Endothelial cell of hepatic sinusoid (primary cell): ENCODE measurements around the gene SATB2.

Experiments used
- in situ Hi-C: cut with HindIII; loops from 2 replicates; pipeline ENCODE4 v1.10.0; 2017; ENCODE audit warnings: low sequenced_read_pairs

Gene SATB2

DNA sequence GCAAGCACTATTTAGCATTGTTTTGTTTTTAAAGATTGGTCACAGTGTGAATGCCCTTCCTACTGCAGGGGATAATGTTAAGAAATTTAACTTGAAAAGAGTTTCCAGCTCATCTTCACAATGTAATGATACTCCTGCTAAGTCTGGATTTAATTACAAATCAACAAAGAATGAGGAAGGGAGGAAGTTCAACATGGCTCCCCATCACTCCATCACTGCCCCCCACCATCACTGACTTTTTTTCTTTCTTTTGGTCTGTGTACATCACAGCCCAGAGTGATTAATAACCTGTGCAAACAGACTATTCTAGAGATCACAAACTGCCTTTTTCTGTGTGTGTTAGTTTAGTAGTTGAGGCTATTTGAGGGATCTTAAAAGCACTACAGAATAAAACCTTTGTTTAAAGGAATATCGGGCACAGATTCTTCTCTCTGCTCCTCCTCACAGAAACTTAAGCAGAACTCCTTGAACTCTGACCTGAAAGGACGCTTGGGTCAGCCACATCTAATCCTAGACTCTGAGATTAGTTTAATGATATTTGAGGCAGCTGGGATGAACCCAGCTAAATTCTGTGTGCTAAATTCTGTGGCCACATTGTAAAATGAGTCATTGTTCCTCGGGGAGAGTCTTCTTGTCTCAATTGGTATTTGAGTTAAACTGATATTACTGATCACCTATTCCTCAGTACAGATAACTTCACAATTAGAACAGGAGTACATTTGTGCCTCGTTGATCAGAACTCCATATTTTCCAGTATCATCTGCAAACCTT lies 47.8 kb downstream of the SATB2 start:
- in situ Hi-C loops, result no loop called here

DNA sequence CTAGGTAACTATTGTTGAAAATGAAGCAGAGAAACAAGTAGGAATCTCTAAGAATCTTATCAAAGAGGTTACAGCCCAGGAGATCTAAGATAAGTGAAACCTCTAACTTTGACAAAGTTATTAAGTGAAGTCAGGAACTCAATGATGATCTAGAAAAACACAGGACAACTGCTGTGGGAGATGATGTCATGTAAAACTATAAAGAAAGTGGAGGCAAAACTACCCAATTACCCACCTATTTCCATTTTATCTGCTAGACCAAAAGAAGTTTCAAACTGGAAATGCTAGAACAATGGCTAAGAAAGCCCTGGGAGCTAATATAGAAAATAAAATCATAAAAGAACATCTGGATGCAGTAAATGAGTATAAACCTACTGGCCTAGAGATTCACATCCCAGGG lies 50.3 kb downstream of the SATB2 start:
- in situ Hi-C loops, result no loop called here

DNA sequence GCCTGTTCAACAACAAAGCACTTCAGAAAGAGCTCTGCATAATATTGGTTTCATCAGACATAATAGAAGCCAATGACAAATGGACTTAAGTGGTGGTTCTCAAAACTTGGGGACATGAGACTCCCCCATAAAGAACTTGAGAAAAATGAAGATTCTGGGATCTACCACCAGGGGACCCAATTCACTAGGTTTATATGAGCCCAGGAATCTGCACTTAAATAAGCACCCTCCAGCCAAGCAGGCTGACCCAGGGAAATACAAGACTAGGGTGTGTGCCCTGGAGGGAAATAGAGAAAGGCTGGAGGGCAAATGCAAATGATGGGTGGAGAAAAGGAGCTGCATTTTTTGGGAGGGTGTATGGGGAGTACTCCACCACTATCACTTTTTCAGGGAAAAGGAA lies 52.5 kb downstream of the SATB2 start:
- in situ Hi-C loops, result no loop called here

DNA sequence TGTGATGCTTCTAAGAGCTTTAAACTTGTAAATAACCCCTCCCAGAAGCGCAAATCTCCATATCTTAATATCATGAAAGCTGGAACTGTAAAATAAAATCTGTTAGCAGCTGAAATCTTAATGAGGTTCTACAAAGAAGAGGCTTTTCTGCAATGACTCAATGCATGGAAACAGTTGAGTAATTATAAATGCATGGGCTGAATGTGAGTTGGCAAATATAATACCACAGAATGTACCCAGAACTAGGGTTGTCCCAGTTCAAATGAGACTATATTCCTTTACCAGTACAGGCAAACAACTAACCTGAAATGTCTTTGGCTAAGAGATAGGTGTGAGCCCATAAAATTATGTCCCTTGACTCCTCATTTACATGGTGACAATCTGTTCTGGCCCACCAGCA lies 52.9 kb downstream of the SATB2 start:
- in situ Hi-C loops, result no loop called here

DNA sequence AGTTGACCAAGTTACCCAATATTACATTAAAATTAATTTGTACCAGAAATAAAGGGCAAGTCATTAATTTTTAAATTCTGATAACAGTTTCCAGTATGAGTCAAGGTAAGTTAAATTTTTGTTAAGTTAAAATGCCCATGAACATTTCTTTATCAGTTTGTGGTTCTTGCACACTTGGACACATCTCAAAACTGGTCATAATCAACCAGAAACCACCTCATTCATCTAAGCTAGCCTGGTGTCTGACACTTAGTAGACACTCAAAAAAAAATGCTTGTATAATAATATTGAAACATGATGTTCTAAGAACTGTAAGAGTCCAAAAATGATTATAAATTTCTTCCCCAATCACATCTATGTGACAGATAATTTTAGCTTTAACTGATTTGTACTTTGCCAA lies 62.4 kb downstream of the SATB2 start:
- in situ Hi-C loops, result no loop called here

DNA sequence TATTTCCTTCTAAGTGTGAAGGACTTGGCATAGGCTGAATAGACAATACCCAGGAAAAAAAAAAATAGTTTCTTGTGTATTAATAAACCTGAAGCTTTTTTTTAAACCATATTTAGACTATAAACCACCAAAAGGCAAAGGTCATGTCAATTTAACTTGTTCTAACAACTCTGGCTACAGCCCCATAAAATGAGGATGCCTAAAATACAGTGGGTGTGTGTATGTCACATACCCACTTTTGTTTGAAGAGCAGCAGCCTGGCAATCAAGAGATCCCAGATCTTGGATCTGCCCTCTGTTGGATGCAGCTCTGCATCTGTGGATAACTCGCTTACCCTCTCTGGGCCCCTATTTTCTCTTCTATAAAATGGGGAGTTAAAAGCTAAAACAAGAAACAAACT lies 65.4 kb downstream of the SATB2 start:
- in situ Hi-C loops, result no loop called here

DNA sequence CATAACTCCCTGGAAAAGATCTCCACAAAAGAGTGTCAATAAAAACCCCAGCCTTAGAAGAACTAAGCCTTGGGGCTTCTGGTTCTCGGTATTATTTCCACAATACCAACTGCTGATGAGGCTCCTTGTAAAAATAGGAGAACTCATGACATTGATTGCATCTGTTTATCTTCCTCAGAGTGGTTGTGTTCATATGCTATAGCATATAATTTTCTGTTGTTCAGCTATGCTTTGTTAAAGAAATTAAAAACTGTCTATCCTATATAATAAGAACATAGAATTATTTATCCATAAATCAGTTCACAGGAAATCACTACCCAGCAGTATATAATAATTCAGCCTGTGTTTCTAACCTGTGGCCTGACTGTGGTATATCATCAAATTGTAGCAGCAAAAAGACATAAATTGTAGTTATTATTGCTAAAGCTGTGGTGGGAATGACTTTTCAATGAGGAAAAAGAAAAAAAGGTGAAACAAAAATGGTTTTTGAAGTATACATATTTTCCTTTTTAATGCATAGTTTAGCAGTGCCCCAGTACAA lies 68.9 kb downstream of the SATB2 start:
- in situ Hi-C loops, result no loop called here

DNA sequence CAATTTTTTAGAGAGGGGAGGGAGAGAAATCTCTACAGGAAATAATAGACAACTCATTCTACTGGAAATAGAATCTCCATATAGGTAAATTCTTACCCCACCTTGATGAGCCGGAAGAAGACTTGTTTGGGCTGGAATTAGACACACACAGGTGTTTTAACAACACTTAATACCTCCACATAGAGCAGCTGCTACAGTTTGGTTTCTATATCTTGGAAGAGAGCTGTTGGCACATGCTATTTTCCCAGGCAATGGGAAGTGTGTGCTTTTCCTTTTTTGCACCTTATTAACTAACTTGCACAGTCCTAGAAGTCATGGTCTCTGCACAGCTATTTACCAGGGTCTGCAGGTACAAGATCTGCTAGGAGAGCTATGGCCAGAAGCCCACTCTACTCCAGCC lies 73.7 kb downstream of the SATB2 start:
- in situ Hi-C loops, result no loop called here

DNA sequence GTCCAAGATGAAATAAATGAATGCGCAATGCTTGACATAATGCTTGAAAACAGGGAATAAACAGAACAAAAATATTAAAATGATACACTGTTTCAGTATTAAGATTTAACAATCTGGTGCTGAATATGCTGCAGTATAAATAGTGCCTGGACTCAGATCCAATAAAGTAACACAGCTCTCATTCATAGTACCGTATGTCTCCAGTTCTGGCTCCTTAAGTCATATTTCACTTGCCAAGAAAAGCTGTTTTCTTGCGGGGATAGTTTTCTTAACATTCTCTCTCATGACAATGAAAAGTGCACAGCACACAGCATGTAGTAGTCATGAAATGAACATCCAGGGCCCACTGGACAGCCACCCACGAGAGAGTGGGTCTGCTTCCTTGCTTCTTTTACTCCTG lies 74.7 kb downstream of the SATB2 start:
- in situ Hi-C loops, result no loop called here

DNA sequence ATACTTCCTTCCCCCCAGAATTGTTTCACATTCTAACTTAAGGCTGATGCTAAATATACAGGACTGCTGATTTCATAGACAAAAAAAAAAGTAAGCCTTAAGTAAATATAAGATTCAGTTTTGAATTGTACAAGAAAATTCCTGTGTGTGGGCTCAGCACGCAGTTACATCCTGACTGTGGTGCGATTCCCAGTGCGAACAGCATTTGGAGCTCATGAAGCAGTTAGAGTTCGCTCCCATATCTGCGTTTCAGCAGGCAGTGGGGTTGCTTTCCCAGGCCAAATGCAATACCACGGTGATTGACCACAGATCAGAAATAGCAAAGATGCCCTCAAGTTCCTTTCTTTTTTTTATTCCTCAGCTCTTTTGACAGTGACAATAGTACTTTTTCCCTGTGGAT lies 75.6 kb downstream of the SATB2 start:
- in situ Hi-C loops, result no loop called here

DNA sequence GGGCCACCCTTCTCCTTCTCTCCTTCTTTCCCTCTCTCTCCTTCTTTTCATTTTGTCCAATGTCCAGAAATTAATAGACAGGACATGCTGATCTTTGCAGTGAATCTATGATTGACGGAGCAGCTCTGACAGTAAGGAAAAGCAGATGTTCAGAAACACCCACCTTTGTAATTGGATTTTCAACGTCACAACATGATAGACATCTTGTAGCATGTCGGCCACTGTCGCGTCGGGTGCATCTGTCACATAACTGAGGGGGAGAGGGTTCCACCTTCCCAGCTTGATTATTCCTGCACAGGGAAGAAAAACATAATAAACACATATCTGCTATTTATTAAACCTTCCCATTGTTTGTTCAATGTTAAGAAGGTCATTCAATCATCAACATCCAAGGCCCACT lies 76.2 kb downstream of the SATB2 start:
- in situ Hi-C loops, result no loop called here

DNA sequence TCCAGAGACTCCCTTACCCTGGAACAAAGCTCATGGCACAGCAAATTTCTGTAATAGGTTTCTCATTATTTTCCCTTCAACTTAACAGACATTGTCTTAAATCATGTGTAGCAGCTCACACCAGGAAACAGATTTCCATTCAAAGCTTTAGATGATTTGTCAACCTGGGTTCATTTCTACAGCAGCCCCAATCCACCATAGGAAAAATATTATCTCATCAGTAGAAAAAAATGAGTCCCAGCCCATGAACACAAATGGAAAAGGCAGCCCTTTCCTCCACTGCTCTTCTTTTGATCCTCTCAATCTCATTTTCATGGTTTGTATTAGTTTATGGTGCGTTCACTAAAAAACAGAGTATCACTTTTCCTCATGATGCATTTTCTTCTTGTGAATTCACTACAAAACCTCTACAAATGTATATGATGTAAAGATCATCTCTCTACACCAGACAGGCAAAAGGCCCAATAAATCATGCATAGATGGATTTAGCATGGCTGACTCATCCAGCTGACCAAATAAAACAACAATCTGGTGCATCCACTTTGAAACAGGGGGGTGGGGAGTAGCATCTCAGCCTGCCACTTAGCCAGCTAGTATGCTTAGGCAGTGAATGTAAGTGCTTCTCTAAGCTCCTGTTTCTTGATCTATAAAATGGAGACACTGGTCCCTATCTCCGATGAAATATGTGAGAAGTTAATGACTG lies 78.6 kb downstream of the SATB2 start:
- in situ Hi-C loops, result no loop called here

DNA sequence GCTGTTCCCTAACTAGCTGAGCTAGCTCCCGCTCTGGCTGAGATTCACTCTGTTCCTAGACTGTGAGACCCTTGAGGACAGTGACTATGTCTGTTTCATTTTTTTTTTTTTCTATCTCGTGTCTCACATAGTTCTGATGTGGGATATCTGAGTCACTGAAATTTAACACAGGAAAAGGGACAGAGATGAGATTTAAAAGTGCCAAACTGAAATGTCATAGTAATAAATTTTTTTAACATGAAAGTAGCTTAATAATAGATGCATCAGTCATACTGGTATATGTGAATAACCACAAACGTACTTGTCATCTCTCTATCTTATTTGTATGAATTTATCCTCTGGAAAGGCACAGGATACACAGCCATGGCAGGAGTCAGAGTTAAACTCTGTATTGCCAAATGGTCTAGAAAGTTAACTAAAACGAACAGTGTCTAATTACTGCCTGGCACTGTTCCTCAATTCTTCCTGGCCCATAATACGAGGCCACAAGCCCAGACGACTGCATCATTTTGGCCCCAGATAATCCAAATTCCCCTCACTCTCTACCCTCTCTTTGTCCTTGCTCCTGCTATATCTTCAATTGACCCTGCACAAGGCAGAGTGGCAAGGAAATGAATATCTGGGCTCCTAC lies 87.5 kb downstream of the SATB2 start:
- in situ Hi-C loops, result no loop called here

DNA sequence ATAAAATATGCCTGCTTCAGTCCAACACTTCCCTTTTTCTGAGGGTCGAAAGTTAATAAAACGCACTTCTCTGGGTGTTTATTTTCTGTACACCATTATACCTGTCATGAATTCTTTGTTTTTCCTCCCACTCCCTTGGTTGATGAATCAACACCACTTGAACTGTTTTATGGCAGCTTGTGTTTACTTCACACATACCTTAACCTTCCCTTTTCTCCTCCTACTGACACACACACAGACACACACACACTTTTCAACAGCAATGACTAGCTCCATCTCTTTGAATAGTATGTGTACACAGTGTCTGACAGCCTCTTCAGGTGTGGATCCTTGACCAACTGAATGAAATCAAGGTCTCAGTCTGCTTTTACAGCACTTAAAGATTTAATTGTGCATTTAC lies 91.3 kb downstream of the SATB2 start:
- in situ Hi-C loops, result no loop called here

DNA sequence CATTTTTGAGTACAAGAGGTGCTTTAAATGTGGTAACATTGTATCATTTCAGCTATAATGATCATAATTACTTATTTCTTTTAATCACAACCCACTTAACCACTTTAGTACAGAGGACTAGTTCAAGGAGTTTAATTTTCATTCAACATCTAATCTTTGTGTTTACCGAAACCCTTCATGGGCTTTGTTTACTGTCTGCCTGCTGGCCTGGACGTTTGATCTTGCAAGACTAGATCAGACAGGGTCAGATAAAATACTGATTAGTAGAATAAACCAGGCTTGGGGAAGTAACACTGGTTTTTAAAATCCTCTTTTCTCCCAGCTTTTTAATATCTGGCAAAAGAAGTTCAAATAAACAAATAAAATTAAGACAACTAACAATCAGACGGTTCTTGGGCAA lies 93.6 kb downstream of the SATB2 start:
- in situ Hi-C loops, result no loop called here

DNA sequence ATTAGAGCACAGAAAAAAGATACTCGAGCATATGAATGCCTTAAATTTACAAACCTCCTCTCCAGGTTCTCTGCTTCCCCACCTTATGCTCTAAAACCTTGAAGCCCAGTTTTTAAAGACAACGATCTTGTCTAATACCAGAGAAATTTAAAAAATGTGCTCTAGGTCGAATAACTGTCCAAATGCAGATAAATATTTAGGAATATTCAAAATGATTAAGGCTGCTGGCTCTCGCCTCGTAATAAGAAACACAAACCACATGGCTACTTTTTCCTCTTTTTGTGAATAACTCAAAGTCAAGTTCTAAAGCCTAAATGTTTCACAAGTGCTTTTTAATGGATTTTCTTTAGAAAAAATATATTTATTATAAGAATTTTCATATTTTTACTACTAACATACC lies 101.3 kb downstream of the SATB2 start:
- in situ Hi-C loops, result no loop called here

DNA sequence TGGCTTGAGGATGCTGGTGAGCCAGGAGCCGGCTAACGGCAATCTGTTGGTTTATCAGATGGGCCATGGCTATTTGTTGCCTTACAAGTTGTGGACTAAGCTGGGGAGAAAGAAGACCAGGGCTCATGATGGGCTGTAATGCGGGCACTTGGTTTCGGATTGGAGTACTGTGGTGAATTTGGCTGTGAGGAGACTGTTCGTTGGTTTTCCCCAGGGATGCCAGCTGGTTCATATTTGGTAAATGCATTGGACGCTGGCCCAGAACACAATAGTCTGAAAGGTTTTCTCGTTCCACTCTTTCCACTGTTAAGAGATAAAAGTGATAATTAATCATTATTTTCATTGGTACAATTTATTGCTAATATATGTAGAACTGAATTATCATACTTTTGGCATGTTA lies 108.9 kb downstream of the SATB2 start:
- in situ Hi-C loops, result no loop called here

DNA sequence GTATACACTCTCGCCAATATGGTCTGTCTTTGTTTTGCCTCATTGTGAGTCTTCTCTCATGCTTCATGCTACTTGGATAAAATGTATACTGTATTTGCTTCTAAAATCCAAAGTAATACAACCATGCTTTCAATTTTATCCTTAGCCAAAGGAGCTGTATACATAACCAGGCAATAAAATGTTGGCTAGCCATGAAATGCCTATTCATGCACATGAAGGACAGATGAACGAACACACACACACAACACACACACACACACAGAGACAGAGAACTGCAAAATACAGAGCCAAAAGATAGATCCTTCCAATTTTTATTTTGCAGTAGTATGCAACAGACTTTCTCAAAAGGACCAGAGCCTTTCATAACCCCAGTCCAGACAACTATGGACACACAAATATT lies 113.7 kb downstream of the SATB2 start:
- in situ Hi-C loops, result no loop called here

DNA sequence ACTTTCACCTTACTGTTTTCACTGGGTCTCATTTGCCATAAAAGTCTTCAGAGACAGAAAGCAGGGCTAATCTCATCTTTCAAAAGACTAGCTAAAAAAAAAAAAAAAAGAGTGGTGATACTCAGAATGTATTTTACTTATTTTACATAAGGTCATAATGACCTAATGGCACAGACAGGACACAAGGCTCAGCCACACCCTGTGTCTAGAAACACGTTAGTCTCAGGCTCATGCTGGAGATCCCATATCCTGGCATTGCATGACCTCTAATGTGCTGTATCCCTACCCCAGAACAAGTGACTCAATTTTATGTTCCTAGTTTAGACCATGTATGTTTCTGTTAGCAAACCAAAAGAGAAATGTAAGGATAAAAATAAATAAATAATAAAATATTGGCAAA lies 115.4 kb downstream of the SATB2 start:
- in situ Hi-C loops, result no loop called here

DNA sequence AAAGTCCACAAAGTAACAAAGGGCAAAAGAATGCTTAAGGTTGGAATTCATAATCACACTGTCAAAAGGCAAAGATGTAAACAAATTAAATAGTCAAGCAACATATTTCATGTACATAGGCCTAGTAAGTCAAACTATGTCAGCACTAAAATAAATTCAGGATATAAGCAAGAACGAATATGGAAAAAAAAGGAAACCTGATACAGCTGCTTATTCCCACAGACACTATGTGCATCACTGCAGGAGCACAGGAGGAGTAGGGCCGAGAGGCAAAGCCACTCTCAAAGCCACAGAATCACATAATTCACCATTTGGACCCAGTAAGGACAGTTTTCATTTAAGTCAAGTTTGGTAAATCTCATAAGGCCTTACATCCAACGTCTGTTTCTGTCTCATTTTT lies 116.6 kb downstream of the SATB2 start:
- in situ Hi-C loops, result no loop called here

DNA sequence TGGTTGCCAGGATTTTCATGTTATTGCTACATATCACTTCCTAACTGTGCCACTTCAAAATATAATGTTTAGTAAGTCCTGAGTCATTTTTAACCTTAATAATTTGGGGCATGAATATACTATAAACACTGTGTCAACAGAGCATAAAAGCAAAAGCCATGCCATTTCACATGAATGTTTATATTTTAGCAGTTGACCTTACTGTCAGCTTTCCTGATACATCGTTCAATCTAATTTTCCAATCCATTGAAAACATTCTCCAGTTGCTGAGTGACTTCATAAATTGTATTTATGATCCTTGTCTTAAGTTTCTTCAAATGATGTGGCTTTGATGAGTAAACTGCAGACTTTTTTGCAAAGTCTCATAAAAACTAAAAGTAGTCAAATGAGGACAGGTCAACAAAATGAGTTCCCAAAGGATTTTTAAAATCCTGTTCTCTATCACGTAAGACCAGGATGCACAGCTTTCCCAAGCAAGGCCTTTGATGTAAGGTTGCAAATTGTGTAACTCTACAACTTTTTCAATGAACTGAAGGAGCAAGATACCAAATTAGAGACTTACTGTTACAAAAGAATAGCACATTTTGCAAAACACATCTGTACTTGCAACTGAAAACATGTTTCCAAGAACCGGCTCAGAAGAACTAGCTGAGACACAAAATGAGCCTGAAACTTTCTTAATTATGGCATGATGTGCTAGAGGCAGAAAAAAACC lies 117.7 kb downstream of the SATB2 start:
- in situ Hi-C loops, result no loop called here
